ENCODE measurements around the gene KRTAP25-1. TPM values are rescaled to one million over a fixed set of nuclear protein-coding genes. Genes with fewer than 3 reads are reported as not detected.

The KRTAP25-1 gene
- total and polyA plus RNA-seq, 2 of the 8 experiments (the other 6 are each of a cell fraction or from before 2014, with no cell fraction given), result not detected

DNA sequence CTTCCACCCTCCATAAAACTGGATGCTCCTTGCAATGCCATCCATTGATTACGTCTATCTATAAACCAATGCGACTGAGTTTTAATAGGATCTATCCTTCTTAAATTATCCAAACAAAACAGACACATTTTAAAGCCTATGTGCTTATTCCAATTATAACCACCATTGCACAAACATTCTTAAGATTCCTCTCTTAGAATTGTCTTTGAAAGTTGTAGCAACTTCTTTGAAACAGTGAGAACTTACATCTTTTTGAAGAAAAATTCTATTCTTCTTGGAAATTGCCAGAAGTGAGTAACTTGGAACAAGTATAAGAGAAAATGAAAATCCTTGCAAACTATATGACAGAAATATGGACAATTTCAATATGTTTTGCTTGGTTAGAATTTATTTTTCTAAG, 30.9 kb upstream of the KRTAP25-1 start, which contains the start of gene KRTAP26-1:
KRTAP26-1 (minus strand) TSS at position 101 of the 400 bp plus-strand sequence. CDS start 280 bp downstream, outside the sequence.
- CTCF ChIA-PET (ENCODE audit: partially characterized antibody), result no interaction called here
- no peak within 1 kb of the TSS; the same call in 1 of the 2 replicates for H3K27ac ChIP-seq (ENCODE audit: low read depth, low read length)
- POLR2A ChIA-PET (ENCODE audit: partially characterized antibody), result no interaction called here
- H3K4ac ChIP-seq (replicated peaks; ENCODE audit: insufficient read length, low read depth, low read length), result no peak within 1 kb of the TSS
- no peak within 1 kb of the TSS for H2AK5ac ChIP-seq (ENCODE audit: low read depth, low read length)
- H2BK15ac ChIP-seq (ENCODE audit: low read length), result no peak within 1 kb of the TSS
- no peak for DNase-seq (ENCODE audit: low read depth in 1 of 2, low spot score in 2 of 2)
- no peaks in the 10 kb centered on the region for H3K79me1 ChIP-seq (ENCODE audit: low read depth, low read length)
- no peak for TF ChIP-seq SP4 (IDR thresholded peaks at IDR 0.05; ENCODE audit: low read length)
- no peaks in the 10 kb centered on the region for H3K9me3 ChIP-seq (ENCODE audit: insufficient read depth in 2 of 2, low read depth in 1 of 2, low read length in 1 of 2)
- H3K56ac ChIP-seq (replicated peaks; ENCODE audit: insufficient read length, low read depth, low read length), result no peak within 1 kb of the TSS
- H4K20me1 ChIP-seq (replicated peaks in 1 of 2; ENCODE audit: control insufficient read depth in 1 of 2, insufficient read depth in 2 of 2, low read length in 2 of 2), result no peaks in the 10 kb centered on the region
- no peak within 1 kb of the TSS for H3K4me2 ChIP-seq (ENCODE audit: insufficient read depth in 1 of 2, low read depth in 2 of 2, low read length in 2 of 2)
- no peaks in the 10 kb centered on the region for H3K79me2 ChIP-seq (ENCODE audit: control insufficient read depth in 1 of 2, insufficient read depth in 2 of 2, low read length in 2 of 2)
- H3K4me3 ChIP-seq (ENCODE audit: extremely low read depth in 1 of 4, insufficient read depth in 2 of 4, low read depth in 3 of 4, low read length in 4 of 4), result no peak within 1 kb of the TSS
- H3K23ac ChIP-seq (ENCODE audit: insufficient read length), result no peak within 1 kb of the TSS
- no peak within 1 kb of the TSS for H3K14ac ChIP-seq (ENCODE audit: insufficient read length)
- 89% methylated on average over 2 of the region's 2 CpGs; no CpG with 5 or more reads in 1 of the 2 experiments for WGBS, 2 experiments (ENCODE audit: extremely low coverage in 1 of 2, insufficient coverage in 1 of 2, insufficient read length in 1 of 2, insufficient replicate concordance in 2 of 2, low coverage in 1 of 2, low lambda C conversion rate in 2 of 2, missing lambda C conversion rate in 1 of 2)
- H2BK20ac ChIP-seq (ENCODE audit: low read length), result no peak within 1 kb of the TSS
- no peak for FAIRE-seq
- no peaks in the 10 kb centered on the region for H3K27me3 ChIP-seq (replicated peaks in 1 of 4; ENCODE audit: control insufficient read depth in 3 of 4, extremely low read depth in 1 of 4, insufficient read depth in 3 of 4, low read length in 3 of 4)
- no peak within 1 kb of the TSS for H4K91ac ChIP-seq (replicated peaks; ENCODE audit: insufficient read length, low read length)
- H3K9ac ChIP-seq (replicated peaks in 1 of 4; ENCODE audit: extremely low read depth in 1 of 4, low read depth in 3 of 4, low read length in 3 of 4), result no peak within 1 kb of the TSS
- no peak within 1 kb of the TSS for H4K5ac ChIP-seq (ENCODE audit: insufficient read length, low read depth, low read length)
- H3K23me2 ChIP-seq (ENCODE audit: low read depth, low read length), result no peaks in the 10 kb centered on the region
- no peak within 1 kb of the TSS for H2BK12ac ChIP-seq (ENCODE audit: low read depth, low read length)
- no peak within 1 kb of the TSS for H2BK5ac ChIP-seq (ENCODE audit: low read depth, low read length)
- no peaks in the 10 kb centered on the region for H3K4me1 ChIP-seq (replicated peaks in 1 of 4; ENCODE audit: control insufficient read depth in 3 of 4, insufficient read depth in 4 of 4, low read length in 3 of 4)
- no peak within 1 kb of the TSS for H4K8ac ChIP-seq (ENCODE audit: extremely low read depth, insufficient read depth, low read length)
- H2BK120ac ChIP-seq (replicated peaks; ENCODE audit: low read depth, low read length), result no peak within 1 kb of the TSS
- no peaks in the 10 kb centered on the region for H3K36me3 ChIP-seq (ENCODE audit: control insufficient read depth in 2 of 4, insufficient read depth in 4 of 4, low read length in 3 of 4)
- H2AFZ ChIP-seq (ENCODE audit: low read length), result no peak within 1 kb of the TSS
- no peak within 1 kb of the TSS for H3K18ac ChIP-seq (ENCODE audit: extremely low read depth, low read length)
